ENCODE data around the gene PTPRD.

DNA sequence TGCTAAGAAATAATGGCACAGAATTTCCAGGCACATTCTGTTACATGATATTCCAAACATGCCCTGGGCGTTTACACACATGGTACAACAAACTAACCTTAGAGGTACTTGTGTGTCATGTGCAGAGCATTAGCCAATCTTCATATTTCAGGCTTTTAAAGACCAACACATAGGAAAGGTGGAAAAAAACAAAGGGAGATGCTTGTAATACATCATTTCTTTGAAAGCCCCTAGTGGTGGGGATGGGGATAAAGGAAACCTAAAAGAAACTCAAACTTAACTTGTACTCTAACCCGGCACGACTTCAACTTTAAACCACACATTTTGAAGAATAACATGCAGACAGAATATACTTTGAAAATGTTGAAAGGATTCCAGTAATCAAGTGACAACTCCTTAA lies 133.6 kb downstream of the PTPRD start:
- TF ChIP-seq, protein P1, sequence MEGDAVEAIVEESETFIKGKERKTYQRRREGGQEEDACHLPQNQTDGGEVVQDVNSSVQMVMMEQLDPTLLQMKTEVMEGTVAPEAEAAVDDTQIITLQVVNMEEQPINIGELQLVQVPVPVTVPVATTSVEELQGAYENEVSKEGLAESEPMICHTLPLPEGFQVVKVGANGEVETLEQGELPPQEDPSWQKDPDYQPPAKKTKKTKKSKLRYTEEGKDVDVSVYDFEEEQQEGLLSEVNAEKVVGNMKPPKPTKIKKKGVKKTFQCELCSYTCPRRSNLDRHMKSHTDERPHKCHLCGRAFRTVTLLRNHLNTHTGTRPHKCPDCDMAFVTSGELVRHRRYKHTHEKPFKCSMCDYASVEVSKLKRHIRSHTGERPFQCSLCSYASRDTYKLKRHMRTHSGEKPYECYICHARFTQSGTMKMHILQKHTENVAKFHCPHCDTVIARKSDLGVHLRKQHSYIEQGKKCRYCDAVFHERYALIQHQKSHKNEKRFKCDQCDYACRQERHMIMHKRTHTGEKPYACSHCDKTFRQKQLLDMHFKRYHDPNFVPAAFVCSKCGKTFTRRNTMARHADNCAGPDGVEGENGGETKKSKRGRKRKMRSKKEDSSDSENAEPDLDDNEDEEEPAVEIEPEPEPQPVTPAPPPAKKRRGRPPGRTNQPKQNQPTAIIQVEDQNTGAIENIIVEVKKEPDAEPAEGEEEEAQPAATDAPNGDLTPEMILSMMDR (conservative IDR thresholded peaks at IDR 0.05; ENCODE audit: low read length): peak; percentile 55
- no peak for TF ChIP-seq EZH2phosphoT487 (IDR thresholded peaks at IDR 0.05; ENCODE audit: borderline replicate concordance)

Data from Loucy (cell line).